GM10266 (cell line): ENCODE measurements around the gene BMP8B.

Experiments used
- DNase-seq: peaks from one replicate; pipeline ENCODE4 v3.0.0; 2012; ENCODE audit errors: extremely low spot score
- CTCF ChIP-seq: IDR thresholded peaks from 2 replicates; pipeline ENCODE4 v1.5.1; 2012; ENCODE audit warnings: mild to moderate bottlenecking, low read depth; ENCODE audit not compliant: control insufficient read depth, insufficient read depth; ENCODE audit errors: missing control alignments

BMP8B gene

GRCh38 chr1:39819091-39819812, 30.6 kb upstream of the BMP8B start:
- TF ChIP-seq CTCF, result no peak
- no peak for DNase-seq

GRCh38 chr1:39818482-39818881, 29.8 kb upstream of the BMP8B start:
- no peak for DNase-seq
- TF ChIP-seq CTCF, result no peak

- TF ChIP-seq CTCF, result peak; percentile 28
- DNase-seq, result peak; percentile 79
Measured at GRCh38 chr1:39817091-39817932, 28.6 kb upstream of the BMP8B start.

- peak; percentile 85 for TF ChIP-seq CTCF
- peak; percentile 86 for DNase-seq
Measured at GRCh38 chr1:39816415-39817090, 27.9 kb upstream of the BMP8B start.

GRCh38 chr1:39812913-39813312, 24.2 kb upstream of the BMP8B start:
- no peak for TF ChIP-seq CTCF
- DNase-seq, result no peak

- DNase-seq, result no peak
- no peak for TF ChIP-seq CTCF
Measured at GRCh38 chr1:39808784-39809517, 20.3 kb upstream of the BMP8B start.
